NK-92 treated with Interleukin-12 subunit alpha and Interleukin-12 subunit beta, amount 100 ng/mL, for 24 hours (cell line): Measurements from ENCODE around the gene SAPCD2.

ENCODE experiments used
- DNase-seq: peaks from one replicate; lab custom pipeline; 2025; lab: John Stamatoyannopoulos, UW

Gene SAPCD2

DNA sequence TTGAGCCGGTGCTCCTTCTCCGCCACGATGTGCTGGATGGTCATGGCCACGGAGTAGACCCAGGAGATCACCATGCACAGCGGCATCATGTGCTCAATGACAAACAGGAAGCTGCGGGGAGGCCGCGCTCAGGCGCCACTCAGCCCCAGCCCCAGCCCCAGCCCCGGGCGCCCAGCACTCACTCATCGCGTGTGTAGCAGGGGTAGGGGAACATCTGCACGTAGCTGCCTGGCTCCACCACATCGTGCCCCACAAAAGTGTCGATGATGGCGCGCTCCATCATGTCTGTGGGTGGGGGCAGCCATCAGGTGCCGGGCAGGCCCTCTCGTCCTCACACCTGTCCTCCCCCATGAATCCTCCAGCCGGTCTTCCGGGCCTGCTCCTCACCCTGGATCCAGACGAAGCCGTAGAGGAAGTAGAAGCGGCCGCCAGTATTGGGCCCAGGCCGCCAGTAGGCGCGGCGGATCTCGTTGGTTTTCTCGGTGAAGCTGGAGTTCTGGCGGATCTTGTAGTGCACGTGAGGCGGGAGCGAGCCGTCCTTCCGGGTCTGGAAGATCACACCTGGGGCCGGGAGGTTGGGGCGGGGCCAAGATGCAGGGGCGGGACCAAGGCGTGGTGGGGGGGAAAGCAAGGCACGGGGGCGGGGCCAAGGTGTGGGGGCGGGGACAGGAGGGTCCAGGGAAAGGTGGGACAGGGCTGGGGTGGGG lies 52.4 kb downstream of the SAPCD2 start:
- no peak for DNase-seq

DNA sequence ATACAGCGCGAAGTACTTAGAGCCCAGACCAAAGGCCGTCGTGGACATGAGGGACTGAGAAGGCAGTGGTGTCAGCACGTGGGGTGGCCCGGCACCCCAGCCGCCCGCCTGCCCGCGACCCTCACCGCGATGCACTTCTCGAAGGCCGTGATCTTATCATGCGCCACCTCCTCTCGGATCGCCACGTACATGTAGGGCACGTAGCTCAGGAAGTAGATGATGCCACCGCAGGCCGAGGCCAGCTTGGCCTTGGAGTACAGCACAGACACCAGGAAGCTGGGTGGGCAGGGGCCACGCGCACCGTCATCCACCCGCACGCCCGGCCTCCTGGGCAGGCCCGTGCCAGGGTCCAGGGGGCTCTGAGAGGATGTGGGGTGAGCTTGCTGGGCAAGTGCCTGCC lies 53.3 kb downstream of the SAPCD2 start:
- DNase-seq = no peak

DNA sequence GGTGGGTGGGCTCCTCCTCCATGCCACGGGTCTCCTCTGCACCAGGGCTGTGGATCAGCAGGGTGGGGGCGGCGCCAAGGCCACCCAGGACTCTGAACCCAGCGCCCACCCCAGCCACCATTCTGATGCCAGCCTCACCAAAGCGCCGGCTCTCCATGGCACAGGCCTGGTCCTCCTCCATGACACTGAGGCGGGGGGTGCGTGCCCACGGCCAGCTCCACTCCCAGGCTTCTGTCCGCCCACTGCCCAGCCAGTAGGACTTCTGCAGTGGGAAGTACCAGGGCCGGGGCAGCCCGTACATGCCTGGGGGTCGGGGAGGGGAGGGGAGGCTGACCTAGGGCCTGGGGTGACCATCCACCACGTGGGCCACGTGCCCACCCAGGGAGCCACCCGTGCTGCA lies 53.9 kb downstream of the SAPCD2 start:
- DNase-seq = no peak

DNA sequence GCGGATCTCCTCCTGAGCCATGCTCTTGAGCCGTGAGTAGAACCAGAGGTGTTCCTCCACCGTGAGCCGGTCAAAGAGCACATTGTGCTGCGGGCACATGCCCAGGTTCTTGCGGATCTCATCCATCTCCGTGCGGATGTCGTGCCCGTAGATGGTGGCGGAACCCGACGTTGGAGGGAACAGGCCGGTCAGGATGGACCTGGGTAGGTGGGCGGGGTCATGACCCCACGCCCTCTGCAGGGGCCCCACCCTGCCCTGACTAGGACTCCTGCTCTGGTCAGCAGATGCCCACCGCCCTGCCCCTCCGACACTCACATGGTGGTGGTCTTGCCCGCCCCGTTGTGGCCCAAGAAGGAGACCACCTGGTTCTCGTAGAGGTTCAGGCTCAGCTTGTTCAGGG lies 54.4 kb downstream of the SAPCD2 start:
- DNase-seq = no peak

DNA sequence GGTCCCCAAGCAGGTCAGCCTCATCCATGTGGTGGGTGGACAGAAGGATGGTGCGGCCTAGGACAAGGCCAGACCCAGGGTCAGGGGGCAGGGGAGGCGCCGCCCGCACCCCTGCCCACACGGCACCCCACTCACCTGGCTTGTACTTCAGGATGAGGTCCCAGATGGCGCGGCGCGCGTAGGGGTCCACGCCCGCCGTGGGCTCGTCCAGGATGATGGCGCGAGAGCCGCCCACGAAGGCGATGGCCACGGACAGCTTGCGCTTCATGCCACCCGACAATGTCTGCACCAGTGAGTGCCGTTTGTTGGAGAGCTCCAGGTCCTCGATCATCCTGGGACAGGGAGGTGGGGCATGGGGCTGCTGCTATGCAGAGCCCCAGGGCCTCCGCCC lies 54.8 kb downstream of the SAPCD2 start:
- DNase-seq = no peak

DNA sequence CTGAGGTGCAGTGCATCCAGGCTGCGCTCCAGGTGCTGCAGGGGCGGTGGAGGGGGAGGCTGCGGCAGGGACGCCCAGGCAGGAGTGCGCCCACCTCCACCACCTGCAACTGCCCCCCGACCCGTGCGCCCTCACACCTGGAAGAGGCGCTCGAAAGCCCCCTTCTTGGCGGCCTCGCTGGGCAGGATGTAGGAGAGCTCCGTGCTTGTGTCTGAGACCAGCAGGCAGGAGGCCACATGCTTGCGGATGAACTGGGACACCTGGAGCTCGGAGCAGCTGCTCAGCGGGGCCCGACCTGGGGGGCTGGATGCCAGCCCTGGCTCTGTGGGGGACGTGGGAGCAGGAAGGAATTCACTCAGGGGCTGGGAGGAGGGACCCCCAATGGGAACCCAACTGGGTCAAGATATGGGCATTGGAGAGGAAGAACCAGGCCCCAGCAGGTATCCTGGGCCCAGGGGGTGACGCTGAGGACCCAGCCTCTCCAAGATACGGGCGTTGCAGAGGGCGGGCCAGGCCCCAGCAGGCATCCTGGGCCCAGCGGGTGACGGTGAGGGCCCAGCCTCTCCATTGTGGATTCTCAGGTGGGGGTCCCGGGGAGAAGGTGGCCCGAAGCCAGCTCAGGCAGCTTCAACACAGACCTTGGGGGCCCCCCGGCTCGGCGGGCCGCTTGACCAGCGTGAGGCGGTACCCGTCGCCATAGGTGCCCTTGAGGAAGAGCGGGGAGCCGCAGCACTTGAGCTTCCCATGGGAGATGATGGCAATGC lies 55.4 kb downstream of the SAPCD2 start:
- DNase-seq = no peak

DNA sequence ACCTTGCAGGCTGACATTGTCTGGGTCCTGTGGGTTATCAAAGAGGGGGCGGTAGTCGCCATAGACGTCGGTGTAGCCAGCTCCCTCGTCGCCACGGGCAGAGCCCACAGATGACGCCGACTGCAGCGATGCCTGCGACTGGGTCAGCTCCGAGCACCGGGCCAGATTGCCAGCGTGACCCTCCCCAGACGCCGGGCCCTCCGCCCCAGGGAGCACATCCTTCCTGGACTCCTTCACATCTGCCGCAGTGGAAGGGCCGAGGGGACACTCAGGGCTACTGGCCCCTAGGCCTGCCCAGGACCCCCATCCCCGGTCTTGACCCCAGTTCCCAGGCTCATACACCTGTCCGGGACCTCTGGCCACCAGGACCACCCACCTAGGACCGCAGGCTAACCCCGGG lies 56.2 kb downstream of the SAPCD2 start:
- no peak for DNase-seq

DNA sequence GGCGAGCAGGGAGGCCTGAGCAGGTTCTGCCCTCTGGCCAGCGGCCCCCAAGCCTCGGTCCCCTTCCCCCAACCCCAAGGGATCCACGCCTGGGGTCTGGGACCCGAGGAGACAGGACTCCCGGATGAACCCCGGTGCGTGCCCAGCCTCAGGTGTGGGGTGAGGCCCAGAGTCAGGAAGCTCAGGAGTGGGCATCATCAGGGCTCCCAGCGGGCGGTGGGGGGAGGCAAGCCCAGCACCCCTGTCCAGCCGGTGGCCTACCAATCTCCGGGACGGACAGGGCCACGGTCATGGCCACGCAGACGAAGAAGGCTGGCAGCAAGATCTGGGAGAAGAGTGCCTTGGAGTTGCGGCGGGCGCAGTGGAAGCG lies 56.8 kb downstream of the SAPCD2 start:
- no peak for DNase-seq

DNA sequence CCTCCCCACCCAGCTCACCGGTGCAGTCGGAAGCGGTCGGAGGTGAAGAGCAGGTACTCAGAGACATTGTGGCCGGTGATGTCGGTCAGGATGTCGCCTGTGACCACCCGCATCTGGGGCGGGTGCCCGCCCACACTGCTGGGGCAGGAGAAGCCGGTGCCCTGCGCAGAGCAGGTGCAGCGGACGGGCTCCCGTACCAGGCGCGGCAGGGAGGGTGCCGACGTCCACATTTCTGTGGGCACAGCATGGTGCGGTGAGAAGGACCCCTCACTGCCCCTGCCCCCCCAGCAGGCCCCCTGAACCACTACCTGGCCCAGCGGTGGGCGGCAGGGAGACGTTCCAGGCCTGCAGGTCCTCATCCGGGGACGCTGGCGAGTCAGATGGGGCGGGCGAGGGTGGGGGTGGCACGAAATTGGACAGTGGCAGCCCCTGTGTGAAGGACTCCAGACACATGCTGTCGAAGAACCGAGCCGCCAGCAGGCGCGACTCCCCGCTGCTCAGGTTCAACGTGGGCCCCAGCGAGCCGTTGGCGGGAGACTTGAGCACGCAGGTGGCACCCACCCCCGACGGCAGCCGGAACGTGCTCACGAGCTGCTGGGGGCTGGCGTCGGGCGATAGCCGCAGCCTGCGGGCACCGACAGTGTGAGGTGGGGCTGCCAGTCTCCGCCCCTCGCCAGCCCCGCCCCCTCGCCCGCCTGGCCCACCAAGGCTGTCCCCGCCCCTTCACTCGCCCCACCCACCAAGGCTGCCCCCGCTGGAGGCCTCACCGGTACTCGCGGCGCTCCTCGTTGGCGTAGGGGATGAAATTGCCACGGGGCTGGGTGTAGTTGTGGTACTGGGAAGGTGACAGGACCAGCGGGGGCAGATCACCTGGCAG lies 57.4 kb downstream of the SAPCD2 start:
- DNase-seq = no peak
